ENCODE data around the gene CYP11A1.

GRCh38 chr15:74415966-74416916 is 48.8 kb upstream of the CYP11A1 start:
- TF ChIP-seq POLR2A (IDR thresholded peaks at IDR 0.05) (no peak), CTCF (IDR thresholded peaks at IDR 0.05) (no peak), POLR2AphosphoS5 (IDR thresholded peaks at IDR 0.05) (no peak)

Data from gastroesophageal sphincter (tissue), 3 donors.